ENCODE data around the gene SENP6. TPM values are rescaled to one million over a fixed set of nuclear protein-coding genes. Genes with fewer than 3 reads are reported as not detected.

SENP6 gene
- total RNA-seq, 1 experiment from 2014 or later = 93.6 TPM

DNA sequence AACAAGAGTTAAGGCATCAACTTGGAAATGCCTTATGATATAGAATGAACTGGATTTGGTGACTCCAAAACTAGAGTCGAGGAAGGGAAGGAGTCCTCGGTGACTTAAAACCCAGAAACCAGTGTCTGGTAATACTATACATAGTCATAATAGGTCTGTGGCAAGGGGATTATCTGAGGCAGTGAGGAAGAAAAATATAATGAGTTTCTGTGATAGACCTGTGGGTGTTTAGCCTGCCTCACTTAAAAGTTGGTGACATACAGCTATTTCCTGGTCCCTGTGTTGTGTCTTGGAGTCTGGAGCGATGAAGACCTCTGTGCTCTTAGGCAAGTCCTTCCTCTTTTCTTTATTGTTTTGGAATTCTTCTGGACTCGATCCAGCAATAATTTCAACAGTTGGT is 142.3 kb downstream of the SENP6 start:
- Mint-ChIP-seq H3K27ac (ENCODE audit: unreplicated experiment) (no peak overlapping the region), H3K4me3 (ENCODE audit: low read depth, unreplicated experiment) (no peak overlapping the region), H3K9me3 (ENCODE audit: low read depth, unreplicated experiment) (no peaks in the 10 kb centered on the region), H3K4me1 (ENCODE audit: low read depth, unreplicated experiment) (peaks cover 32% of the 10 kb centered on the region), H3K27me3 (ENCODE audit: unreplicated experiment) (no peaks in the 10 kb centered on the region), H3K36me3 (ENCODE audit: insufficient read depth, unreplicated experiment) (peaks cover 16% of the 10 kb centered on the region)
- no peak for TF ChIP-seq CTCF (IDR thresholded peaks at IDR 0.05; ENCODE audit: unreplicated experiment)
- BruUV-seq (replicated peaks) = no TSS peak
- CTCF ChIA-PET = no interaction called here
- no peak for DNase-seq
- intact Hi-C loops (cut with micrococcal nuclease; ENCODE audit: unreplicated experiment) = no loop called here

- no TSS peak for BruUV-seq (replicated peaks)
- TF ChIP-seq CTCF (IDR thresholded peaks at IDR 0.05; ENCODE audit: unreplicated experiment) = no peak
- DNase-seq = no peak
- intact Hi-C loops (cut with micrococcal nuclease; ENCODE audit: unreplicated experiment) = no loop called here
- Mint-ChIP-seq H3K9me3 (ENCODE audit: low read depth, unreplicated experiment) (no peaks in the 10 kb centered on the region), H3K4me1 (ENCODE audit: low read depth, unreplicated experiment) (peaks cover 32% of the 10 kb centered on the region), H3K27ac (ENCODE audit: unreplicated experiment) (no peak overlapping the region), H3K36me3 (ENCODE audit: insufficient read depth, unreplicated experiment) (peaks cover 31% of the 10 kb centered on the region), H3K4me3 (ENCODE audit: low read depth, unreplicated experiment) (no peak overlapping the region), H3K27me3 (ENCODE audit: unreplicated experiment) (no peaks in the 10 kb centered on the region)
- CTCF ChIA-PET = no interaction called here
Observed at GRCh38 chr6:75745404-75745803, 143.7 kb downstream of the SENP6 start.

DNA sequence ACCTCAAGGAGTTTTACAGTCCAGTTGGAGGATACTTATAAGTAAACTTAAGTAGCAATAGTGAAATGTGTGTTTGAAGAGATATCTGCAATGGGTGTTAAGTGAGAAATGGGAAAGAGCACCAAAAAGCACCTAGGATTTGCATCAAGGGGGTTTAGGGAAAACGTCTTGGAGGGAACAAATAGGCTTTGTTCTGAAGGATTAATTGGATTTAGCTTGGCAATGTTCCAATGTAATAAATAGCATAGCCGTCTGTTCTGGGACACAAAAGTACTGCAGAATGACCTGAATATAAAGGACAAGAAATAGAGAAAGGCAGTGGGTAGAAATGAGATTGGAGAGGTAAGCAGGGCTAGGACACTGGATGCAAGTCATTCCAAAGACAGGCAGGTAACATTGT is 144.5 kb downstream of the SENP6 start:
- intact Hi-C loops (cut with micrococcal nuclease; ENCODE audit: unreplicated experiment) = no loop called here
- no peaks in the 10 kb centered on the region for H3K27me3 Mint-ChIP-seq (ENCODE audit: unreplicated experiment)
- H3K4me3 Mint-ChIP-seq (ENCODE audit: low read depth, unreplicated experiment) = no peak overlapping the region
- no peak for DNase-seq
- no peak for TF ChIP-seq CTCF (IDR thresholded peaks at IDR 0.05; ENCODE audit: unreplicated experiment)
- H3K9me3 Mint-ChIP-seq (ENCODE audit: low read depth, unreplicated experiment) = no peaks in the 10 kb centered on the region
- BruUV-seq (replicated peaks) = no TSS peak
- CTCF ChIA-PET = interaction anchor here (0.6 to 0.9 kb wide), 2 partner anchors 10 to 313 kb away, joined by 3 to 4 read pairs; no protein-coding TSS in a partner anchor
- H3K27ac Mint-ChIP-seq (ENCODE audit: unreplicated experiment) = peak overlapping the region; percentile 69
- peaks cover 39% of the 10 kb centered on the region for H3K36me3 Mint-ChIP-seq (ENCODE audit: insufficient read depth, unreplicated experiment)
- peaks cover 32% of the 10 kb centered on the region for H3K4me1 Mint-ChIP-seq (ENCODE audit: low read depth, unreplicated experiment)

GRCh38 chr6:75747152-75747992 is 145.7 kb downstream of the SENP6 start:
- peak overlapping the region; percentile 39 for H3K4me3 Mint-ChIP-seq (ENCODE audit: low read depth, unreplicated experiment)

More at GRCh38 chr6:75747152-75747992, 145.7 kb downstream of the SENP6 start:
- intact Hi-C loops (cut with micrococcal nuclease; ENCODE audit: unreplicated experiment) = no loop called here
- peak overlapping the region; percentile 89 for H3K27ac Mint-ChIP-seq (ENCODE audit: unreplicated experiment)
- H3K36me3 Mint-ChIP-seq (ENCODE audit: insufficient read depth, unreplicated experiment) = peaks cover 50% of the 10 kb centered on the region
- H3K4me1 Mint-ChIP-seq (ENCODE audit: low read depth, unreplicated experiment) = peaks cover 32% of the 10 kb centered on the region
- no peak for TF ChIP-seq CTCF (IDR thresholded peaks at IDR 0.05; ENCODE audit: unreplicated experiment)
- DNase-seq = peak; percentile 64
- no TSS peak for BruUV-seq (replicated peaks)
- H3K9me3 Mint-ChIP-seq (ENCODE audit: low read depth, unreplicated experiment) = no peaks in the 10 kb centered on the region
- CTCF ChIA-PET = interaction anchor here (0.7 kb wide), 1 partner anchor 830 kb away, joined by 5 read pairs; no protein-coding TSS in a partner anchor
- H3K27me3 Mint-ChIP-seq (ENCODE audit: unreplicated experiment) = no peaks in the 10 kb centered on the region

All from Calu3 (cell line).